ENCODE data around the gene BASP1.
A peak's percentile ranks its signal among the peaks of the same experiment; 100 is the strongest.

BASP1 gene

GRCh38 chr5:17189381-17190036 lies 27.9 kb upstream of the BASP1 start (continued):
- TF ChIP-seq ZNF362 (tag by site-specific recombination; IDR thresholded peaks at IDR 0.05), result no peak
- 0 out of 2 replicates have a peak, but pooled peaks have one; percentile 11 for TF ChIP-seq GLIS2 (tag by site-specific recombination; IDR thresholded peaks at IDR 0.05)
- no peak for TF ChIP-seq PBX3 (CRISPR knock-in tag; IDR thresholded peaks at IDR 0.05)
- 0 out of 2 replicates have a peak, but pooled peaks have one; percentile 10 for TF ChIP-seq PRDM10 (tag by site-specific recombination; IDR thresholded peaks at IDR 0.05)
- TF ChIP-seq ZNF654 (tag by site-specific recombination; IDR thresholded peaks at IDR 0.05; ENCODE audit: low read depth), result peak; percentile 98
- TF ChIP-seq ZNF433 (tag by site-specific recombination; IDR thresholded peaks at IDR 0.05; ENCODE audit: low read depth), result no peak
- TF ChIP-seq ZNF266 (tag by site-specific recombination; IDR thresholded peaks at IDR 0.05; ENCODE audit: low read depth), result no peak
- TF ChIP-seq AEBP2 (tag by site-specific recombination; IDR thresholded peaks at IDR 0.05; ENCODE audit: borderline replicate concordance), result no peak
- TF ChIP-seq ZNF670 (tag by site-specific recombination; IDR thresholded peaks at IDR 0.05; ENCODE audit: low read depth), result no peak
- no peak for TF ChIP-seq SP2 (tag by site-specific recombination; IDR thresholded peaks at IDR 0.05)
- TF ChIP-seq ZNF302 (tag by site-specific recombination; IDR thresholded peaks at IDR 0.05; ENCODE audit: low read depth), result no peak
- TF ChIP-seq ZNF580 (tag by site-specific recombination; IDR thresholded peaks at IDR 0.05), result no peak
- no peak for TF ChIP-seq ZNF274 (IDR thresholded peaks at IDR 0.05; ENCODE audit: low read length)
- no peak for TF ChIP-seq ZNF274 (tag by site-specific recombination; IDR thresholded peaks at IDR 0.05; ENCODE audit: borderline replicate concordance)
- 0 out of 2 replicates have a peak, but pooled peaks have one; percentile 28 for TF ChIP-seq ZNF366 (tag by site-specific recombination; conservative IDR thresholded peaks at IDR 0.05)
- 0 out of 2 replicates have a peak, but pooled peaks have one; percentile 17 for TF ChIP-seq PATZ1 (tag by site-specific recombination; IDR thresholded peaks at IDR 0.05)
- no peak for TF ChIP-seq KLF17 (tag by site-specific recombination; IDR thresholded peaks at IDR 0.05)
- no peak for TF ChIP-seq ZEB2 (tag by site-specific recombination; IDR thresholded peaks at IDR 0.05)
- no peak for TF ChIP-seq ZNF624 (tag by site-specific recombination; IDR thresholded peaks at IDR 0.05)
- 0 out of 2 replicates have a peak, but pooled peaks have one; percentile 11 for TF ChIP-seq ZNF391 (tag by site-specific recombination; IDR thresholded peaks at IDR 0.05; ENCODE audit: borderline replicate concordance, low read depth)

Data from HEK293 (cell line).